HEK293 (cell line): ENCODE results near the gene RASL11B.

ENCODE experiments used
- CTCF ChIA-PET: fragments of 350-600 bp; formaldehyde crosslinking; extraction: SDS; loops from one replicate; lab custom pipeline; 2021; ENCODE audit warnings: antibody characterized with exemption; lab: Yijun Ruan, JAX
- POLR2A ChIA-PET: fragments of 300-600 bp; formaldehyde crosslinking; extraction: SDS; loops from one replicate; lab custom pipeline; 2020; ENCODE audit warnings: antibody characterized with exemption, inconsistent platforms; lab: Yijun Ruan, JAX
- H3K27ac ChIP-seq: fragments of 200-500 bp; sonication (Bioruptor generic); 2 replicates; pipeline ENCODE4 v1.5.1; 2014; ENCODE audit warnings: low read depth, low read length, control low read depth, inconsistent platforms; ENCODE audit errors: extremely low read depth
- H3K36me3 ChIP-seq, 2 experiments: fragments of 200-500 bp in 1 of 2; sonication (Bioruptor generic) in 1 of 2; 1 replicate in 1 of 2; 2 replicates in 1 of 2; pipeline ENCODE4 v1.5.1; 2014 to 2017; ENCODE audit warnings: inconsistent platforms in 2 of 2, low read length in 2 of 2; ENCODE audit not compliant: control insufficient read depth in 2 of 2, insufficient read depth in 1 of 2
- H3K4me1 ChIP-seq: fragments of 200-500 bp; sonication (Bioruptor generic); 2 replicates; pipeline ENCODE4 v1.5.1; 2014; ENCODE audit warnings: mild to moderate bottlenecking, low read length, inconsistent platforms; ENCODE audit not compliant: control insufficient read depth, insufficient read depth
- H3K4me3 ChIP-seq: 2 replicates; pipeline ENCODE4 v1.5.1; 2011; ENCODE audit warnings: low read depth, mild to moderate bottlenecking, control low read depth, low read length, moderate library complexity
- H3K9me3 ChIP-seq: fragments of 200-500 bp; sonication (Bioruptor generic); 2 replicates; pipeline ENCODE4 v1.5.1; 2014; ENCODE audit warnings: low read depth, low read length, inconsistent platforms; ENCODE audit not compliant: control insufficient read depth, insufficient read depth
- GLIS1 ChIP-seq: fragments of 450-650 bp; formaldehyde crosslinking; IDR thresholded peaks from 2 replicates; pipeline ENCODE4 v1.5.1; 2016; ENCODE audit warnings: missing biosample characterization, missing genetic modification characterization
- SALL2 ChIP-seq: fragments of 450-650 bp; formaldehyde crosslinking; IDR thresholded peaks from 2 replicates; pipeline ENCODE4 v1.5.0; 2017; ENCODE audit warnings: missing biosample characterization, mild to moderate bottlenecking, missing genetic modification characterization, borderline replicate concordance
- ZBTB17 ChIP-seq: fragments of 450-650 bp; formaldehyde crosslinking; IDR thresholded peaks from 2 replicates; pipeline ENCODE4 v1.5.1; 2016; ENCODE audit warnings: missing biosample characterization, missing genetic modification characterization
- ZBTB21 ChIP-seq: fragments of 450-650 bp; formaldehyde crosslinking; IDR thresholded peaks from 2 replicates; pipeline ENCODE4 v1.5.1; 2017; ENCODE audit warnings: missing biosample characterization, missing genetic modification characterization
- ZBTB7A ChIP-seq: fragments of 450-650 bp; formaldehyde crosslinking; IDR thresholded peaks from 2 replicates; pipeline ENCODE4 v1.5.1; 2016; ENCODE audit warnings: low read depth, missing biosample characterization, missing genetic modification characterization
- ZNF140 ChIP-seq: fragments of 450-650 bp; formaldehyde crosslinking; IDR thresholded peaks from 2 replicates; pipeline ENCODE4 v1.5.1; 2016; ENCODE audit warnings: missing biosample characterization, missing genetic modification characterization
- ZNF148 ChIP-seq: fragments of 450-650 bp; formaldehyde crosslinking; IDR thresholded peaks from 2 replicates; pipeline ENCODE4 v1.5.0; 2017; ENCODE audit warnings: missing biosample characterization, missing genetic modification characterization, borderline replicate concordance
- ZNF211 ChIP-seq: fragments of 450-650 bp; formaldehyde crosslinking; IDR thresholded peaks from 2 replicates; pipeline ENCODE4 v1.5.1; 2016; ENCODE audit warnings: low read depth, missing biosample characterization, missing genetic modification characterization
- ZNF214 ChIP-seq: fragments of 450-650 bp; formaldehyde crosslinking; IDR thresholded peaks from 2 replicates; pipeline ENCODE4 v1.5.1; 2017; ENCODE audit warnings: missing biosample characterization, mild to moderate bottlenecking, missing genetic modification characterization, borderline replicate concordance
- ZNF23 ChIP-seq: fragments of 450-650 bp; formaldehyde crosslinking; IDR thresholded peaks from 2 replicates; pipeline ENCODE4 v1.5.1; 2016; ENCODE audit warnings: missing biosample characterization, missing genetic modification characterization, borderline replicate concordance
- ZNF302 ChIP-seq: fragments of 450-650 bp; formaldehyde crosslinking; IDR thresholded peaks from 2 replicates; pipeline ENCODE4 v1.5.1; 2016; ENCODE audit warnings: missing biosample characterization, missing genetic modification characterization, low read depth
- ZNF366 ChIP-seq: fragments of 450-650 bp; formaldehyde crosslinking; conservative IDR thresholded peaks from 2 replicates; pipeline ENCODE4 v1.5.1; 2016; ENCODE audit warnings: missing biosample characterization, missing genetic modification characterization
- ZNF391 ChIP-seq: fragments of 450-650 bp; formaldehyde crosslinking; IDR thresholded peaks from 2 replicates; pipeline ENCODE4 v1.5.1; 2016; ENCODE audit warnings: low read depth, missing biosample characterization, missing genetic modification characterization, borderline replicate concordance
- ZNF473 ChIP-seq: fragments of 450-650 bp; formaldehyde crosslinking; IDR thresholded peaks from 2 replicates; pipeline ENCODE4 v1.5.1; 2017; ENCODE audit warnings: missing biosample characterization, missing genetic modification characterization
- ZNF488 ChIP-seq: fragments of 450-650 bp; formaldehyde crosslinking; IDR thresholded peaks from 2 replicates; pipeline ENCODE4 v1.5.1; 2016; ENCODE audit warnings: missing biosample characterization, missing genetic modification characterization
- ZNF558 ChIP-seq: fragments of 450-650 bp; formaldehyde crosslinking; IDR thresholded peaks from 2 replicates; pipeline ENCODE4 v1.5.1; 2016; ENCODE audit warnings: missing biosample characterization, missing genetic modification characterization
- ZNF623 ChIP-seq: fragments of 450-650 bp; formaldehyde crosslinking; IDR thresholded peaks from 2 replicates; pipeline ENCODE4 v1.5.1; 2016; ENCODE audit warnings: missing biosample characterization, missing genetic modification characterization
- ZNF629 ChIP-seq: fragments of 450-650 bp; formaldehyde crosslinking; IDR thresholded peaks from 2 replicates; pipeline ENCODE4 v1.5.1; 2017; ENCODE audit warnings: missing biosample characterization, missing genetic modification characterization
- ZNF664 ChIP-seq: fragments of 450-650 bp; formaldehyde crosslinking; IDR thresholded peaks from 2 replicates; pipeline ENCODE4 v1.5.1; 2016; ENCODE audit warnings: missing biosample characterization, missing genetic modification characterization
- ZNF677 ChIP-seq: fragments of 450-650 bp; IDR thresholded peaks from 2 replicates; pipeline ENCODE4 v1.5.0; 2018; ENCODE audit warnings: missing biosample characterization, mild to moderate bottlenecking, missing genetic modification characterization, moderate library complexity
- ZNF704 ChIP-seq: fragments of 450-650 bp; formaldehyde crosslinking; IDR thresholded peaks from 2 replicates; pipeline ENCODE4 v1.5.1; 2016; ENCODE audit warnings: missing biosample characterization, missing genetic modification characterization
- ZNF707 ChIP-seq: fragments of 450-650 bp; formaldehyde crosslinking; IDR thresholded peaks from 2 replicates; pipeline ENCODE4 v1.5.1; 2016; ENCODE audit warnings: missing biosample characterization, missing genetic modification characterization
- ZNF776 ChIP-seq: fragments of 450-650 bp; formaldehyde crosslinking; IDR thresholded peaks from 2 replicates; pipeline ENCODE4 v1.5.0; 2017; ENCODE audit warnings: missing biosample characterization, missing genetic modification characterization, borderline replicate concordance
- ZNF777 ChIP-seq: fragments of 450-650 bp; formaldehyde crosslinking; IDR thresholded peaks from 2 replicates; pipeline ENCODE4 v1.5.1; 2017; ENCODE audit warnings: missing biosample characterization, missing genetic modification characterization, borderline replicate concordance
- ZNF791 ChIP-seq: fragments of 450-650 bp; formaldehyde crosslinking; IDR thresholded peaks from 2 replicates; pipeline ENCODE4 v1.5.1; 2016; ENCODE audit warnings: missing biosample characterization, missing genetic modification characterization
- ZSCAN16 ChIP-seq: fragments of 450-650 bp; formaldehyde crosslinking; IDR thresholded peaks from 2 replicates; pipeline ENCODE4 v1.5.1; 2016; ENCODE audit warnings: missing biosample characterization, missing genetic modification characterization

The RASL11B gene

GRCh38 chr4:52852711-52853110 is 9.4 kb upstream of the RASL11B start (continued):
- TF ChIP-seq ZNF391 (tag by site-specific recombination) (no peak), ZBTB7A (tag by site-specific recombination) (no peak), ZNF558 (tag by site-specific recombination) (no peak), ZBTB21 (tag by site-specific recombination) (no peak), ZNF704 (tag by site-specific recombination) (no peak), ZNF776 (tag by site-specific recombination) (no peak), ZNF366 (tag by site-specific recombination) (no peak), ZNF211 (tag by site-specific recombination) (no peak), ZNF148 (tag by site-specific recombination) (no peak), ZNF791 (no peak), ZNF473 (no peak), ZBTB17 (tag by site-specific recombination) (no peak), GLIS1 (tag by site-specific recombination) (no peak)

- CTCF ChIA-PET = no interaction called here
- Histone ChIP-seq H3K4me1 (no peaks in the 10 kb centered on the region), H3K36me3 (no peaks in the 10 kb centered on the region), H3K27ac (no peak overlapping the region), H3K4me3 (no peak overlapping the region), H3K9me3 (no peaks in the 10 kb centered on the region)
- TF ChIP-seq ZNF777 (tag by site-specific recombination) (no peak), ZNF214 (no peak), ZNF488 (tag by site-specific recombination) (no peak), ZNF23 (tag by site-specific recombination) (no peak), ZNF707 (tag by site-specific recombination) (no peak)
- POLR2A ChIA-PET = interaction anchor here (1.1 kb wide), 1 partner anchor 141 kb away, joined by 3 read pairs; no protein-coding TSS in a partner anchor
Measured at GRCh38 chr4:52853351-52853750, 8.8 kb upstream of the RASL11B start.

GRCh38 chr4:52856801-52857200 is 5.3 kb upstream of the RASL11B start:
- Histone ChIP-seq H3K9me3 (no peaks in the 10 kb centered on the region), H3K27ac (no peak overlapping the region)
- CTCF ChIA-PET = no interaction called here
- POLR2A ChIA-PET = no interaction called here
- no peak for TF ChIP-seq ZNF140 (tag by site-specific recombination)
- TF ChIP-seq ZNF664 = no peak
- TF ChIP-seq ZNF623 (tag by site-specific recombination) = no peak
- no peak for TF ChIP-seq ZNF629 (tag by site-specific recombination)
- TF ChIP-seq ZSCAN16 (tag by site-specific recombination) = no peak
- no peak for TF ChIP-seq ZNF302 (tag by site-specific recombination)
- TF ChIP-seq SALL2 (tag by site-specific recombination) = no peak
- TF ChIP-seq ZNF677 (tag by site-specific recombination) = no peak
- TF ChIP-seq, all 188 proteins: peak for 0
- H3K4me1 ChIP-seq = no peaks in the 10 kb centered on the region
- H3K4me3 ChIP-seq = no peak overlapping the region
- H3K36me3 ChIP-seq = no peaks in the 10 kb centered on the region
